ENCODE measurements around the gene GOLGA7B.

GOLGA7B gene

DNA sequence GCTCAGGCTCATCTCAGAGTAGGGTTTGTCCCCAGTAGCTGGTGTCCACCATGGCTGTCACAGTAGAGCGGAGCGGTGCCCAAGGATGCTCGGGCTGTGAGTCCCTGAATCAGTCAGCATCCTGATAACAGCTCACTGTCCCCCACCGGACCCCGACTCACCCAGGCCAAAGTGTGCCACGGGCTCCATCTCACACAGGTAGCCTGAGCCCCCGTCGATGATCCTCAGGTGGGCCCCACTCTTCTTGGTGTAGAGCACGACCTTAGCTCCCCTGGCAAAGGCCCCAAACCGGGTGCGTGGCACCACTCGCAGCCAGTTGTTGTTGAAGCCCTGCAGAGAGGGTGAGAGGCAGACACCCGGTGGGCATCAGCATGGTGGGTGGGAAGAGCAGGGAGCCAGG lies 45.4 kb downstream of the GOLGA7B start:
- Histone ChIP-seq H3K36me3 (ENCODE audit: insufficient read depth) (no peaks in the 10 kb centered on the region), H3K27ac (no peak overlapping the region), H2AFZ (ENCODE audit: low read depth) (no peak overlapping the region), H3K4me3 (IDR thresholded peaks at IDR 0.05; ENCODE audit: insufficient read depth, low read depth, low read length) (no peak overlapping the region), H3K4me1 (ENCODE audit: low read depth, poor library complexity, severe bottlenecking) (no peaks in the 10 kb centered on the region), H3K9ac (no peak overlapping the region), H3K79me2 (ENCODE audit: insufficient read depth, low read depth) (no peaks in the 10 kb centered on the region), H4K20me1 (ENCODE audit: insufficient read depth) (no peaks in the 10 kb centered on the region), H3K4me2 (no peak overlapping the region), H3K27me3 (ENCODE audit: insufficient read depth, low read depth) (peaks cover 10% of the 10 kb centered on the region; the same call in 1 of the 2 replicates)
- TF ChIP-seq CTCF (conservative IDR thresholded peaks at IDR 0.05; ENCODE audit: low read depth, low read length), result no peak

GRCh38 chr10:97895915-97896314 lies 46.3 kb downstream of the GOLGA7B start:
- Histone ChIP-seq H3K27ac (no peak overlapping the region), H3K9ac (no peak overlapping the region), H4K20me1 (ENCODE audit: insufficient read depth) (no peaks in the 10 kb centered on the region), H3K36me3 (ENCODE audit: insufficient read depth) (no peaks in the 10 kb centered on the region), H2AFZ (ENCODE audit: low read depth) (no peak overlapping the region), H3K4me2 (no peak overlapping the region), H3K4me3 (IDR thresholded peaks at IDR 0.05; ENCODE audit: insufficient read depth, low read depth, low read length) (no peak overlapping the region), H3K27me3 (ENCODE audit: insufficient read depth, low read depth) (peaks cover 12% of the 10 kb centered on the region; the same call in 1 of the 2 replicates), H3K4me1 (ENCODE audit: low read depth, poor library complexity, severe bottlenecking) (no peaks in the 10 kb centered on the region), H3K79me2 (ENCODE audit: insufficient read depth, low read depth) (no peaks in the 10 kb centered on the region)
- no peak for TF ChIP-seq CTCF (conservative IDR thresholded peaks at IDR 0.05; ENCODE audit: low read depth, low read length)

DNA sequence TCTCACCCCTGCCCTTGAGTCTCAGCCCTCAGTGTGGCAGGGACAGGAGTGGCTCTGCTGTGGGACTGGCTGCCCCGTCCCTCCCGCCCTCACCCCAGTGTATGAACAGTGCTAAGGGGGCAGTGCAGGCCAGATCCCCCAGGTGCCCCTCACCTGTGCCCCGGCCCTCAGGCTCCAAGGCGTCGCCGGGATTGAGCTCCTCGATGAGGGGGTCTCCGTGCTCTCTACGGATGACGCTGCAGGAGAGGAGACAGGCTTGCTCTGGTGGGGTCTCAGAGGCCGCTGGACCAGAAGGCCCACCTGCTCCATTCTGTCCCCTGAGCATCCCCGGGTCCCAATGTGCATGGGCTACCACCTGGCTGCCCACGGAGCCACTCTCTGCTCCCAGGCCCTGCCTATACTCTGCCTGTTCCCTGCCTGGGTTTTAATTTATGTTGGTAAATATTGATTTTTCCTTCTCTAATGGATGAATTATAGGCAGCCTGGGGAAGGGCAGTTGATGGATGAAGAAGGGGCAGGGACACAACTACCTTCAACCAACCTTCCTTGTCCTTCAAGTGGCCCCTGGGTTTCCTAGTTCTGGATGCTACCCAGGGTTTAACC lies 47.2 kb downstream of the GOLGA7B start:
- Histone ChIP-seq H4K20me1 (ENCODE audit: insufficient read depth) (no peaks in the 10 kb centered on the region), H3K4me2 (no peak overlapping the region), H2AFZ (ENCODE audit: low read depth) (no peak overlapping the region), H3K27ac (no peak overlapping the region), H3K9ac (no peak overlapping the region), H3K79me2 (ENCODE audit: insufficient read depth, low read depth) (no peaks in the 10 kb centered on the region), H3K4me3 (IDR thresholded peaks at IDR 0.05; ENCODE audit: insufficient read depth, low read depth, low read length) (no peak overlapping the region), H3K4me1 (ENCODE audit: low read depth, poor library complexity, severe bottlenecking) (no peaks in the 10 kb centered on the region), H3K36me3 (ENCODE audit: insufficient read depth) (no peaks in the 10 kb centered on the region), H3K27me3 (ENCODE audit: insufficient read depth, low read depth) (peaks cover 19% of the 10 kb centered on the region; the same call in 1 of the 2 replicates)
- no peak for TF ChIP-seq CTCF (conservative IDR thresholded peaks at IDR 0.05; ENCODE audit: low read depth, low read length)

DNA sequence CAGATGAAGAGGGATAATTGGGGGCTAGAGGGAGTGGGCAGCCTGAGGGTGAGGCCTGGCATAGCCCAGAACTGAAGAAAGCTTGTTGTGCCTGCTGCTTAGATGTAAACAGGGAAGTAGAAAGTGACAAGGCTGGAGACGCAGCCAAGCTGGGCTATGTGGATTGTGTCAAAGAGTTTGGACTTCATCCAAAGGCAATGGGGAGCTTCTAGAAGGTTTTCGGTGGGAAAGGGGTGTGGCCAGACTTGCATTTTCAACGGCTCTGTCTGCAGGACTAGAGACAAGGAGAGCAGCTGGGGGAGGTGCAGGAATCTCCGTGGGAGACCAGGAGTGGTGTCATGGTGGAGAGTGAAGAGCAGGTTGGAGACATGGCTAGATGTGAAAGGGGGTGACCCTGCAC lies 48.8 kb downstream of the GOLGA7B start:
- Histone ChIP-seq H3K9ac (no peak overlapping the region), H3K4me1 (ENCODE audit: low read depth, poor library complexity, severe bottlenecking) (no peaks in the 10 kb centered on the region), H3K79me2 (ENCODE audit: insufficient read depth, low read depth) (no peaks in the 10 kb centered on the region), H3K4me2 (no peak overlapping the region), H3K36me3 (ENCODE audit: insufficient read depth) (no peaks in the 10 kb centered on the region), H4K20me1 (ENCODE audit: insufficient read depth) (no peaks in the 10 kb centered on the region), H3K27ac (no peak overlapping the region), H3K4me3 (IDR thresholded peaks at IDR 0.05; ENCODE audit: insufficient read depth, low read depth, low read length) (no peak overlapping the region), H3K27me3 (ENCODE audit: insufficient read depth, low read depth) (peaks cover 23% of the 10 kb centered on the region; the same call in 1 of the 2 replicates), H2AFZ (ENCODE audit: low read depth) (no peak overlapping the region)
- no peak for TF ChIP-seq CTCF (conservative IDR thresholded peaks at IDR 0.05; ENCODE audit: low read depth, low read length)

Data from KMS-11 (cell line).